GM12874 (cell line): Measurements from ENCODE around the gene CCDC174.

Source experiments
- CTCF ChIP-seq: IDR thresholded peaks from 2 replicates; pipeline ENCODE4 v1.5.1; 2011; ENCODE audit warnings: low read depth, mild to moderate bottlenecking, control low read depth, low read length, moderate library complexity; ENCODE audit not compliant: insufficient read depth

CCDC174 gene

GRCh38 chr3:14651440-14652251 is at the start of gene CCDC174:
CCDC174 (plus strand) TSS chr3:14651762; CDS start chr3:14651837, 75 bp downstream.
- TF ChIP-seq CTCF = no peak

- TF ChIP-seq CTCF = no peak
Measured at GRCh38 chr3:14602006-14602803, 49.4 kb upstream of the CCDC174 start.

- no peak for TF ChIP-seq CTCF
Measured at GRCh38 chr3:14602804-14603644, 48.5 kb upstream of the CCDC174 start.

GRCh38 chr3:14605067-14605466 is 46.5 kb upstream of the CCDC174 start:
- TF ChIP-seq CTCF = no peak

GRCh38 chr3:14605744-14606143 is 45.8 kb upstream of the CCDC174 start:
- TF ChIP-seq CTCF = no peak

GRCh38 chr3:14606669-14607339 is 44.8 kb upstream of the CCDC174 start:
- TF ChIP-seq CTCF = no peak
